PFSK-1 (cell line): Measurements from ENCODE around the gene VAMP4.

ENCODE experiments used
- POLR2AphosphoS5 ChIP-seq: IDR thresholded peaks from 2 replicates; pipeline ENCODE4 v1.6.1; 2012; ENCODE audit warnings: low read depth, mild to moderate bottlenecking, control low read depth, low read length, moderate library complexity
- SIN3A ChIP-seq: IDR thresholded peaks from 2 replicates; pipeline ENCODE4 v1.6.1; 2012; ENCODE audit warnings: mild to moderate bottlenecking, low read length, moderate library complexity, borderline replicate concordance; ENCODE audit not compliant: insufficient read depth
- TAF1 ChIP-seq: IDR thresholded peaks from 2 replicates; pipeline ENCODE4 v1.6.1; 2012; ENCODE audit warnings: low read length, control low read depth, borderline replicate concordance; ENCODE audit not compliant: insufficient read depth

GRCh38 chr1:171699531-171699930 lies 42.3 kb downstream of the VAMP4 start:
- no peak for TF ChIP-seq TAF1
- no peak for TF ChIP-seq SIN3A
- no peak for TF ChIP-seq POLR2AphosphoS5
